Prostate gland (tissue), 2 donors: ENCODE measurements around the gene IL15RA.

ENCODE experiments used
- CTCF ChIP-seq, 4 experiments: fragments of 200-600 bp in 2 of 4; fragments of 450-650 bp in 2 of 4; sonication (generic) in 2 of 4; IDR thresholded peaks; 1 replicate in 3 of 4; 2 replicates in 1 of 4; pipeline ENCODE4 v1.5.1; 2016 to 2019; ENCODE audit warnings: antibody characterized with exemption in 4 of 4, mild to moderate bottlenecking in 2 of 4, moderate library complexity in 2 of 4
- POLR2A ChIP-seq: fragments of 450-650 bp; IDR thresholded peaks from one replicate; pipeline ENCODE4 v1.6.1; 2016; ENCODE audit warnings: antibody characterized with exemption, mild to moderate bottlenecking
- POLR2AphosphoS5 ChIP-seq: sonication (generic); formaldehyde crosslinking; IDR thresholded peaks from one replicate; pipeline ENCODE4 v1.6.1; 2017; ENCODE audit warnings: antibody characterized with exemption

GRCh38 chr10:5917305-5917704 lies 60.0 kb downstream of the IL15RA start:
- TF ChIP-seq POLR2AphosphoS5 = no peak
- no peak for TF ChIP-seq CTCF (IDR thresholded peaks at IDR 0.05)
- TF ChIP-seq POLR2A = no peak
